ENCODE measurements around the gene LIN7B.

LIN7B gene

GRCh38 chr19:49081273-49081672, 32.9 kb upstream of the LIN7B start:
- H3K4me1 ChIP-seq = peaks cover under 1 to 10% (median 5%) of the 10 kb centered on the region in 4 donors
- H3K27ac ChIP-seq = no peak overlapping the region
- TF ChIP-seq CTCF (IDR thresholded peaks at IDR 0.05) = no peak
- no peaks in the 10 kb centered on the region for H3K27me3 ChIP-seq
- H3K9me3 ChIP-seq = no peaks in the 10 kb centered on the region
- DNase-seq = no peak
- H3K36me3 ChIP-seq = no peaks in the 10 kb centered on the region
- intact Hi-C loops (cut with DNase I; ENCODE audit: low total_unique reads) = no loop called here
- no peak overlapping the region for H3K4me3 ChIP-seq

GRCh38 chr19:49084206-49085019, 29.8 kb upstream of the LIN7B start:
- H3K27me3 ChIP-seq = no peaks in the 10 kb centered on the region
- no peak for TF ChIP-seq CTCF (IDR thresholded peaks at IDR 0.05)
- intact Hi-C loops (cut with DNase I; ENCODE audit: low total_unique reads) = no loop called here
- no peaks in the 10 kb centered on the region for H3K9me3 ChIP-seq
- no peak for DNase-seq
- H3K4me3 ChIP-seq = peak overlapping the region; percentile 89 to 97
- H3K4me1 ChIP-seq = peaks cover 5 to 34% (median 25%) of the 10 kb centered on the region in 4 donors
- peak overlapping the region; percentile 87 to 92 for H3K27ac ChIP-seq
- peaks cover 0 to 20% (median 6%) of the 10 kb centered on the region in 3 donors for H3K36me3 ChIP-seq

GRCh38 chr19:49085020-49085867, 28.9 kb upstream of the LIN7B start, which contains the start of gene SNRNP70:
Gene SNRNP70, plus strand, starts transcription at chr19:49085451. Its CDS starts 964 bp downstream, at chr19:49086415.
- Histone ChIP-seq H3K4me1 (peaks cover 5 to 34% (median 25%) of the 10 kb centered on the region in 4 donors), H3K36me3 (peaks cover 7 to 27% (median 11%) of the 10 kb centered on the region in 3 donors), H3K9me3 (no peaks in the 10 kb centered on the region), H3K4me3 (peak within 1 kb of the TSS; percentile 89 to 97), H3K27me3 (no peaks in the 10 kb centered on the region), H3K27ac (peak within 1 kb of the TSS; percentile 87 to 92)
- peak; percentile 99 to 100 for DNase-seq
- intact Hi-C loops (cut with DNase I; ENCODE audit: low total_unique reads) = no loop called here
- TF ChIP-seq CTCF (IDR thresholded peaks at IDR 0.05) = peak in 1 of 2 experiments; percentile 34

GRCh38 chr19:49085868-49086232, 28.3 kb upstream of the LIN7B start:
- H3K4me3 ChIP-seq = peak overlapping the region; percentile 89 to 97
- no peak for DNase-seq
- H3K4me1 ChIP-seq = peaks cover 5 to 34% (median 25%) of the 10 kb centered on the region in 4 donors
- H3K27me3 ChIP-seq = no peaks in the 10 kb centered on the region
- no peaks in the 10 kb centered on the region for H3K9me3 ChIP-seq
- intact Hi-C loops (cut with DNase I; ENCODE audit: low total_unique reads) = no loop called here
- no peak for TF ChIP-seq CTCF (IDR thresholded peaks at IDR 0.05)
- H3K27ac ChIP-seq = peak overlapping the region; percentile 87 to 92
- peaks cover 14 to 33% (median 17%) of the 10 kb centered on the region in 3 donors for H3K36me3 ChIP-seq

GRCh38 chr19:49086296-49086695, 27.9 kb upstream of the LIN7B start:
- no peak for DNase-seq
- Histone ChIP-seq H3K27me3 (no peaks in the 10 kb centered on the region), H3K9me3 (no peaks in the 10 kb centered on the region), H3K36me3 (peaks cover 18 to 38% (median 21%) of the 10 kb centered on the region in 3 donors), H3K4me1 (peaks cover 5 to 34% (median 25%) of the 10 kb centered on the region in 4 donors), H3K27ac (peak overlapping the region; percentile 87 to 92), H3K4me3 (peak overlapping the region; percentile 89 to 97)
- intact Hi-C loops (cut with DNase I; ENCODE audit: low total_unique reads) = no loop called here
- no peak for TF ChIP-seq CTCF (IDR thresholded peaks at IDR 0.05)
